GM12878 (cell line): ENCODE measurements around the gene C17orf107. TPM values are rescaled to one million over a fixed set of nuclear protein-coding genes. Genes with fewer than 3 reads are reported as not detected.

Experiments used
- BCL11A ChIP-seq: IDR thresholded peaks from 2 replicates; pipeline ENCODE4 v1.6.1; 2011; ENCODE audit warnings: low read depth, low read length
- CBX5 ChIP-seq: sonication (generic); IDR thresholded peaks from 2 replicates; pipeline ENCODE4 v1.6.1; 2016; ENCODE audit warnings: low read depth, moderate library complexity, mild to moderate bottlenecking, inconsistent platforms
- CTCF ChIP-seq, 3 experiments: IDR thresholded peaks in 2 of 3; conservative IDR thresholded peaks in 1 of 3; 2 replicates each; pipeline ENCODE4 v1.5.1; 2011; ENCODE audit warnings: low read depth in 3 of 3, low read length in 3 of 3, mild to moderate bottlenecking in 3 of 3, control low read depth in 2 of 3, moderate library complexity in 2 of 3, inconsistent platforms in 1 of 3, mixed read lengths in 1 of 3; ENCODE audit not compliant: control insufficient read depth in 2 of 3, insufficient read depth in 1 of 3; ENCODE audit errors: extremely low read depth in 1 of 3
- HDAC6 ChIP-seq: fragments of 200-600 bp; sonication (generic); IDR thresholded peaks from one replicate; pipeline ENCODE4 v1.8.0; 2017; ENCODE audit warnings: antibody characterized with exemption; ENCODE audit not compliant: unreplicated experiment
- HSF1 ChIP-seq: fragments of 150-350 bp; IDR thresholded peaks from 2 replicates; pipeline ENCODE4 v1.6.1; 2014; ENCODE audit warnings: mild to moderate bottlenecking, low read depth, low read length
- NR2F1 ChIP-seq: fragments of 450-650 bp; conservative IDR thresholded peaks from 2 replicates; pipeline ENCODE4 v1.6.1; 2017; ENCODE audit warnings: mild to moderate bottlenecking
- PAX8 ChIP-seq: fragments of 450-650 bp; IDR thresholded peaks from 2 replicates; pipeline ENCODE4 v1.6.1; 2017; ENCODE audit warnings: mild to moderate bottlenecking, moderate library complexity
- POLR2AphosphoS2 ChIP-seq: IDR thresholded peaks from 2 replicates; pipeline ENCODE4 v1.6.1; 2011; ENCODE audit warnings: low read depth, mild to moderate bottlenecking, low read length, improper control_type of control experiment, moderate library complexity
- SMC3 ChIP-seq: IDR thresholded peaks from 2 replicates; pipeline ENCODE4 v1.6.1; 2011; ENCODE audit warnings: low read length, improper control_type of control experiment, borderline replicate concordance
- SP1 ChIP-seq: IDR thresholded peaks from one replicate; pipeline ENCODE4 v1.6.1; 2011; ENCODE audit warnings: low read depth, low read length
- SREBF1 ChIP-seq: IDR thresholded peaks from 2 replicates; pipeline ENCODE4 v1.6.1; 2012; ENCODE audit warnings: mild to moderate bottlenecking, low read length
- TBL1XR1 ChIP-seq: IDR thresholded peaks from 2 replicates; pipeline ENCODE4 v1.6.1; 2012; ENCODE audit warnings: low read depth, low read length, improper control_type of control experiment
- TCF3 ChIP-seq: IDR thresholded peaks from 2 replicates; pipeline ENCODE4 v1.6.1; 2012; ENCODE audit warnings: low read depth, mild to moderate bottlenecking, low read length, borderline replicate concordance; ENCODE audit not compliant: insufficient read depth
- YY1 ChIP-seq: IDR thresholded peaks from 2 replicates; pipeline ENCODE4 v1.6.1; 2011; ENCODE audit warnings: low read depth, mild to moderate bottlenecking, low read length
- ZSCAN29 ChIP-seq: fragments of 450-650 bp; IDR thresholded peaks from 2 replicates; pipeline ENCODE4 v1.6.1; 2017; ENCODE audit warnings: mild to moderate bottlenecking, moderate library complexity
- polyA plus RNA-seq, 11 experiments: library from polyadenylated mRNA; depleted of rRNA in 4 of 11; unstranded in 6 of 11; stranded (reverse) in 5 of 11; fragments of >200 nt; fragmentation: Nextera tagmentation in 4 of 11; fragmentation: Illumina TruSeq in 1 of 11; extraction: Ambion mirVana in 4 of 11; extraction: Trizol in 1 of 11; gene quantifications; 1 replicate in 1 of 11; 2 replicates in 10 of 11; pipeline versions ENCODE4 v1.2.1 to v1.2.3, GENCODE V29; 2011 to 2016; ENCODE audit warnings: inconsistent platforms in 2 of 11, missing spikeins in 2 of 11, low read depth in 1 of 11
- total RNA-seq, 4 experiments: library from RNA; depleted of rRNA in 3 of 4; stranded (reverse); fragments of >200 nt in 3 of 4; fragmentation: Illumina TruSeq in 1 of 4; extraction: Trizol in 1 of 4; gene quantifications; 2 replicates each; pipeline versions ENCODE4 v1.2.1 to v1.2.3, GENCODE V29; 2013 to 2021
- TF ChIP-seq, protein P1 (sequence below): fragments of 450-650 bp; IDR thresholded peaks from 2 replicates; pipeline ENCODE4 v1.6.1; 2017; ENCODE audit warnings: mild to moderate bottlenecking, moderate library complexity
- TF ChIP-seq, protein P2 (sequence below): fragments of 450-650 bp; IDR thresholded peaks from 2 replicates; pipeline ENCODE4 v1.6.1; 2017; ENCODE audit warnings: borderline replicate concordance

The C17orf107 gene
- total and polyA plus RNA-seq, 10 of the 15 experiments (the other 5 are each of a cell fraction or from before 2014, with no cell fraction given): 0.05 to 0.46 (median 0.11) TPM; not detected in 3

GRCh38 chr17:4948166-4948930, 49.0 kb downstream of the C17orf107 start, which contains the start of gene PFN1 (continued):
- peak; percentile 80 for TF ChIP-seq TCF3
- no peak; the same call in 1 of the 2 replicates for TF ChIP-seq NR2F1
- TF ChIP-seq HDAC6: peak; percentile 47
- 0 out of 2 replicates have a peak, but pooled peaks have one; percentile 35 for TF ChIP-seq TBL1XR1
- TF ChIP-seq PAX8: no peak
- TF ChIP-seq ZSCAN29: 0 out of 2 replicates have a peak, but pooled peaks have one; percentile 36
- TF ChIP-seq HSF1: no peak
- TF ChIP-seq, protein P1, sequence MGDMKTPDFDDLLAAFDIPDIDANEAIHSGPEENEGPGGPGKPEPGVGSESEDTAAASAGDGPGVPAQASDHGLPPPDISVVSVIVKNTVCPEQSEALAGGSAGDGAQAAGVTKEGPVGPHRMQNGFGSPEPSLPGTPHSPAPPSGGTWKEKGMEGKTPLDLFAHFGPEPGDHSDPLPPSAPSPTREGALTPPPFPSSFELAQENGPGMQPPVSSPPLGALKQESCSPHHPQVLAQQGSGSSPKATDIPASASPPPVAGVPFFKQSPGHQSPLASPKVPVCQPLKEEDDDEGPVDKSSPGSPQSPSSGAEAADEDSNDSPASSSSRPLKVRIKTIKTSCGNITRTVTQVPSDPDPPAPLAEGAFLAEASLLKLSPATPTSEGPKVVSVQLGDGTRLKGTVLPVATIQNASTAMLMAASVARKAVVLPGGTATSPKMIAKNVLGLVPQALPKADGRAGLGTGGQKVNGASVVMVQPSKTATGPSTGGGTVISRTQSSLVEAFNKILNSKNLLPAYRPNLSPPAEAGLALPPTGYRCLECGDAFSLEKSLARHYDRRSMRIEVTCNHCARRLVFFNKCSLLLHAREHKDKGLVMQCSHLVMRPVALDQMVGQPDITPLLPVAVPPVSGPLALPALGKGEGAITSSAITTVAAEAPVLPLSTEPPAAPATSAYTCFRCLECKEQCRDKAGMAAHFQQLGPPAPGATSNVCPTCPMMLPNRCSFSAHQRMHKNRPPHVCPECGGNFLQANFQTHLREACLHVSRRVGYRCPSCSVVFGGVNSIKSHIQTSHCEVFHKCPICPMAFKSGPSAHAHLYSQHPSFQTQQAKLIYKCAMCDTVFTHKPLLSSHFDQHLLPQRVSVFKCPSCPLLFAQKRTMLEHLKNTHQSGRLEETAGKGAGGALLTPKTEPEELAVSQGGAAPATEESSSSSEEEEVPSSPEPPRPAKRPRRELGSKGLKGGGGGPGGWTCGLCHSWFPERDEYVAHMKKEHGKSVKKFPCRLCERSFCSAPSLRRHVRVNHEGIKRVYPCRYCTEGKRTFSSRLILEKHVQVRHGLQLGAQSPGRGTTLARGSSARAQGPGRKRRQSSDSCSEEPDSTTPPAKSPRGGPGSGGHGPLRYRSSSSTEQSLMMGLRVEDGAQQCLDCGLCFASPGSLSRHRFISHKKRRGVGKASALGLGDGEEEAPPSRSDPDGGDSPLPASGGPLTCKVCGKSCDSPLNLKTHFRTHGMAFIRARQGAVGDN: peak; percentile 66; the same call in 1 of the 2 replicates
- no peak for TF ChIP-seq CTCF (IDR thresholded peaks at IDR 0.05 in 2 of 3, conservative IDR thresholded peaks at IDR 0.05 in 1 of 3; ENCODE audit: control insufficient read depth in 2 of 3, extremely low read depth in 1 of 3, insufficient read depth in 1 of 3, low read depth in 3 of 3, low read length in 3 of 3)
- TF ChIP-seq POLR2AphosphoS2: peak; percentile 92
- no peak for TF ChIP-seq BCL11A
- no peak for TF ChIP-seq CBX5
- TF ChIP-seq, protein P2, sequence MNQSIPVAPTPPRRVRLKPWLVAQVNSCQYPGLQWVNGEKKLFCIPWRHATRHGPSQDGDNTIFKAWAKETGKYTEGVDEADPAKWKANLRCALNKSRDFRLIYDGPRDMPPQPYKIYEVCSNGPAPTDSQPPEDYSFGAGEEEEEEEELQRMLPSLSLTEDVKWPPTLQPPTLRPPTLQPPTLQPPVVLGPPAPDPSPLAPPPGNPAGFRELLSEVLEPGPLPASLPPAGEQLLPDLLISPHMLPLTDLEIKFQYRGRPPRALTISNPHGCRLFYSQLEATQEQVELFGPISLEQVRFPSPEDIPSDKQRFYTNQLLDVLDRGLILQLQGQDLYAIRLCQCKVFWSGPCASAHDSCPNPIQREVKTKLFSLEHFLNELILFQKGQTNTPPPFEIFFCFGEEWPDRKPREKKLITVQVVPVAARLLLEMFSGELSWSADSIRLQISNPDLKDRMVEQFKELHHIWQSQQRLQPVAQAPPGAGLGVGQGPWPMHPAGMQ: no peak
- no peak for TF ChIP-seq SMC3
- TF ChIP-seq YY1: peak; percentile 47
- peak; percentile 39 for TF ChIP-seq SP1
- 0 out of 2 replicates have a peak, but pooled peaks have one; percentile 13 for TF ChIP-seq SREBF1
